Measurements from ENCODE around the gene ATP8A2.
"Not testable (repeated sequence)": the region's sequence is repeated elsewhere in the genome, so short reads cannot be mapped to it uniquely, and the experiment has no call there.

Gene ATP8A2

GRCh38 chr13:25371875-25372283 is at the start of gene ATP8A2:
Gene ATP8A2, plus strand, starts transcription at chr13:25371974. Its CDS starts 239 bp downstream, at chr13:25372213.
- no peak for DNase-seq (ENCODE audit: low read depth, low spot score)

- no peak for DNase-seq (ENCODE audit: low read depth, low spot score)
Measured at GRCh38 chr13:25324100-25324499, 47.7 kb upstream of the ATP8A2 start.

- DNase-seq (ENCODE audit: low read depth, low spot score) = no peak
Measured at GRCh38 chr13:25329706-25330105, 42.1 kb upstream of the ATP8A2 start.

GRCh38 chr13:25330541-25330940 is 41.2 kb upstream of the ATP8A2 start:
- DNase-seq (ENCODE audit: low read depth, low spot score) = no peak

- DNase-seq (ENCODE audit: low read depth, low spot score) = no peak
Measured at GRCh38 chr13:25335856-25336255, 35.9 kb upstream of the ATP8A2 start.

GRCh38 chr13:25345576-25345975 is 26.2 kb upstream of the ATP8A2 start:
- DNase-seq (ENCODE audit: low read depth, low spot score) = no peak

- peak; percentile 15 for DNase-seq (ENCODE audit: low read depth, low spot score)
Measured at GRCh38 chr13:25347151-25347550, 24.6 kb upstream of the ATP8A2 start.

- DNase-seq (ENCODE audit: low read depth, low spot score) = no peak
Measured at GRCh38 chr13:25351404-25351803, 20.4 kb upstream of the ATP8A2 start.

GRCh38 chr13:25352230-25352629 is 19.5 kb upstream of the ATP8A2 start:
- DNase-seq (ENCODE audit: low read depth, low spot score) = no peak

- DNase-seq (ENCODE audit: low read depth, low spot score) = no peak
Measured at GRCh38 chr13:25352806-25353205, 19.0 kb upstream of the ATP8A2 start.

- no peak for DNase-seq (ENCODE audit: low read depth, low spot score)
Measured at GRCh38 chr13:25353344-25353743, 18.4 kb upstream of the ATP8A2 start.

GRCh38 chr13:25354377-25354776 is 17.4 kb upstream of the ATP8A2 start:
- no peak for DNase-seq (ENCODE audit: low read depth, low spot score)

- DNase-seq (ENCODE audit: low read depth, low spot score) = not testable (repeated sequence)
Measured at GRCh38 chr13:25360443-25360842, 11.3 kb upstream of the ATP8A2 start.

- DNase-seq (ENCODE audit: low read depth, low spot score) = no peak
Measured at GRCh38 chr13:25365720-25366235, 6.0 kb upstream of the ATP8A2 start.

GRCh38 chr13:25371158-25371874 is 458 bp upstream of the ATP8A2 start:
- no peak for DNase-seq (ENCODE audit: low read depth, low spot score)

- DNase-seq (ENCODE audit: low read depth, low spot score) = peak; percentile 43
Measured at GRCh38 chr13:25372284-25373081, 709 bp downstream of the ATP8A2 start.

- peak; percentile 68 for DNase-seq (ENCODE audit: low read depth, low spot score)
Measured at GRCh38 chr13:25375727-25376358, 4.1 kb downstream of the ATP8A2 start.

GRCh38 chr13:25377244-25377962 is 5.6 kb downstream of the ATP8A2 start:
- DNase-seq (ENCODE audit: low read depth, low spot score) = no peak

GRCh38 chr13:25378528-25378927 is 6.8 kb downstream of the ATP8A2 start:
- DNase-seq (ENCODE audit: low read depth, low spot score) = no peak

- DNase-seq (ENCODE audit: low read depth, low spot score) = no peak
Measured at GRCh38 chr13:25379011-25379410, 7.2 kb downstream of the ATP8A2 start.

- no peak for DNase-seq (ENCODE audit: low read depth, low spot score)
Measured at GRCh38 chr13:25380082-25380481, 8.3 kb downstream of the ATP8A2 start.

Measured in ELF-1 (cell line).